ENCODE results near the gene GRIN3A. TPM values are rescaled to one million over a fixed set of nuclear protein-coding genes. Genes with fewer than 3 reads are reported as not detected.

The GRIN3A gene
- total RNA-seq, 5 donors from 2014 or later (not counting 1 experiment from before 2014, with no cell fraction given), result 0.08 TPM; not detected in 4

DNA sequence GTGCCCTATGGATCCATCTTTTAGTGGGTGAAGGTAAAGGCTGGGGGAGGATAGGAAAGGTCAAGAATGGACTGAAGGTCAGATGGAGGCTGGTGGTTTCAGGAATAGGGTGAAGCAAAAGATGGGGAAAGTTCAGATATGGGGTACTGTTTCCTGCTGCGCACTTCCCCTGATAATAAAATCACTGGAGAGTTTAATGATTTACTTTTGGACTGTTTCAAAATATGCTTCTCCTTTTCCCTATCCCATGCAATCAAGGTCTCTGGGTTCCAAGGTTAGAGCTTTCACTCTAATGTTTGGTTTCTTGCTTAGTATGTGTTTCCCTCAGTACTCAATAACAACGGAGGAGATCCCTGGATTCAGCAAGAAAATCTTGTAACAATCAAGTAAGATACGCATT is 132.9 kb downstream of the GRIN3A start:
- Histone ChIP-seq H3K36me3 (ENCODE audit: control insufficient read depth in 2 of 2, extremely low read depth in 1 of 2, insufficient read depth in 1 of 2, low read length in 1 of 2) (no peaks in the 10 kb centered on the region), H3K9me3 (no peaks in the 10 kb centered on the region), H3K27ac (ENCODE audit: low read length) (no peak overlapping the region), H3K27me3 (replicated peaks in 1 of 2; ENCODE audit: control insufficient read depth in 2 of 2, extremely low read depth in 1 of 2, insufficient read depth in 2 of 2, low read length in 1 of 2) (peaks cover 2 to 3% of the 10 kb centered on the region in 2 experiments), H3K4me1 (ENCODE audit: control insufficient read depth in 1 of 2, extremely low read depth in 1 of 2, insufficient read depth in 2 of 2, low read length in 2 of 2) (peaks cover 0 to 5% of the 10 kb centered on the region in 2 experiments), H3K4me3 (ENCODE audit: control insufficient read depth in 1 of 2, extremely low read depth in 1 of 2, low read length in 1 of 2) (no peak overlapping the region)
- Mint-ChIP-seq H3K4me3 (no peak overlapping the region), H3K9me3 (no peaks in the 10 kb centered on the region), H3K36me3 (no peaks in the 10 kb centered on the region), H3K27me3 (peaks cover 6 to 14% of the 10 kb centered on the region in 2 donors), H3K27ac (no peak overlapping the region), H3K4me1 (peaks cover 0 to 5% (median 4%) of the 10 kb centered on the region in 3 donors)
- ChIA-PET POLR2A (no interaction called here), CTCF (no interaction called here)
- WGBS (ENCODE audit: insufficient coverage), result no CpG with 5 or more reads among the region's 3 CpGs
- no peak for DNase-seq
- ATAC-seq (replicated peaks in 1 of 4), result no peak

DNA sequence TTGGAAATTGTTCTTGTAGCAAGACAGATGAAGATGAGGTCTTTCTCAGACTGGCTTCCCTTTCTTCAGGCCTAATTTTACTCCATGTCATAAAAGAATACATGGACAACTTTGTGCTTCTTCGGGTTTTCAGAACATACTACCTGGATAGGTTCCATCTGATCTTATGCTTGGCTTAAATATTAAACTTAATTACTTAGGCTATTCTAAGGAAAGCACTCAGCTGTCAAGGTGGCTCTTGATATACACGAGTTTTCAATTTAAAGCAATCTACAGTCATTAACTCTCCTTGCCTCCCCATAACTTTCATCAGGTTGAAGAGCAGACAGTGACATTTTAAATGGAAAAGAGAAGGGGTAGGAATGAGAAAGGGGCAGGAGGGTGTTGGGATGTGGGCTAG is 134.2 kb downstream of the GRIN3A start:
- ChIA-PET POLR2A (no interaction called here), CTCF (interaction anchor here in 1 of 2 donors (0.7 kb wide), 1 partner anchor 19 kb away, joined by 3 read pairs; no protein-coding TSS in a partner anchor)
- Histone ChIP-seq H3K4me3 (ENCODE audit: control insufficient read depth in 1 of 2, extremely low read depth in 1 of 2, low read length in 1 of 2) (no peak overlapping the region), H3K4me1 (ENCODE audit: control insufficient read depth in 1 of 2, extremely low read depth in 1 of 2, insufficient read depth in 2 of 2, low read length in 2 of 2) (peaks cover 0 to 5% of the 10 kb centered on the region in 2 experiments), H3K27ac (ENCODE audit: low read length) (no peak overlapping the region), H3K27me3 (replicated peaks in 1 of 2; ENCODE audit: control insufficient read depth in 2 of 2, extremely low read depth in 1 of 2, insufficient read depth in 2 of 2, low read length in 1 of 2) (peaks cover 2 to 3% of the 10 kb centered on the region in 2 experiments), H3K36me3 (ENCODE audit: control insufficient read depth in 2 of 2, extremely low read depth in 1 of 2, insufficient read depth in 1 of 2, low read length in 1 of 2) (no peaks in the 10 kb centered on the region), H3K9me3 (no peaks in the 10 kb centered on the region)
- Mint-ChIP-seq H3K9me3 (no peaks in the 10 kb centered on the region), H3K27ac (no peak overlapping the region), H3K27me3 (peaks cover 6 to 18% of the 10 kb centered on the region in 2 donors), H3K4me3 (no peak overlapping the region), H3K4me1 (peaks cover 0 to 5% (median 4%) of the 10 kb centered on the region in 3 donors), H3K36me3 (no peaks in the 10 kb centered on the region)
- DNase-seq (no peak), ATAC-seq (replicated peaks in 1 of 4) (no peak)
- no CpG with 5 or more reads among the region's 2 CpGs for WGBS (ENCODE audit: insufficient coverage)

- H3K4me1 Mint-ChIP-seq, result peaks cover 0 to 5% (median 4%) of the 10 kb centered on the region in 3 donors
- H3K9me3 Mint-ChIP-seq, result no peaks in the 10 kb centered on the region
- Histone ChIP-seq H3K4me1 (ENCODE audit: control insufficient read depth in 1 of 2, extremely low read depth in 1 of 2, insufficient read depth in 2 of 2, low read length in 2 of 2) (peaks cover 0 to 5% of the 10 kb centered on the region in 2 experiments), H3K9me3 (no peaks in the 10 kb centered on the region), H3K27me3 (replicated peaks in 1 of 2; ENCODE audit: control insufficient read depth in 2 of 2, extremely low read depth in 1 of 2, insufficient read depth in 2 of 2, low read length in 1 of 2) (peaks cover 2 to 3% of the 10 kb centered on the region in 2 experiments), H3K27ac (ENCODE audit: low read length) (no peak overlapping the region), H3K36me3 (ENCODE audit: control insufficient read depth in 2 of 2, extremely low read depth in 1 of 2, insufficient read depth in 1 of 2, low read length in 1 of 2) (no peaks in the 10 kb centered on the region), H3K4me3 (ENCODE audit: control insufficient read depth in 1 of 2, extremely low read depth in 1 of 2, low read length in 1 of 2) (no peak overlapping the region)
- H3K27me3 Mint-ChIP-seq, result peaks cover 6 to 10% of the 10 kb centered on the region in 2 donors
- H3K27ac Mint-ChIP-seq, result no peak overlapping the region
- ATAC-seq (replicated peaks in 1 of 4), result peak in 1 of 4 experiments; percentile 45
- POLR2A ChIA-PET, result interaction anchor here in 1 of 2 donors (0.8 kb wide), 1 partner anchor 14 kb away, joined by 4 read pairs; no protein-coding TSS in a partner anchor
- DNase-seq, result peak in 4 of 35 experiments; percentile 2 to 52 (median 10)
- CTCF ChIA-PET, result interaction anchor here in 1 of 2 donors (0.6 to 1.4 kb wide), 7 partner anchors 13 to 125 kb away, joined by 3 to 4 read pairs (median 3); no protein-coding TSS in a partner anchor
- H3K4me3 Mint-ChIP-seq, result peak overlapping the region; percentile 35 to 54 (median 46)
- no peaks in the 10 kb centered on the region for H3K36me3 Mint-ChIP-seq
- WGBS (ENCODE audit: insufficient coverage), result no CpG with 5 or more reads among the region's 11 CpGs
Observed at GRCh38 chr9:101601904-101602765, 136.3 kb downstream of the GRIN3A start.

GRCh38 chr9:101594796-101595195 is 143.7 kb downstream of the GRIN3A start, which contains the start of gene PPP3R2:
Gene PPP3R2 (minus strand): TSS chr9:101594969. CDS start chr9:101594921, 48 bp downstream.
- Histone ChIP-seq H3K4me3 (ENCODE audit: control insufficient read depth in 1 of 2, extremely low read depth in 1 of 2, low read length in 1 of 2) (no peak within 1 kb of the TSS), H3K27ac (ENCODE audit: low read length) (no peak within 1 kb of the TSS), H3K27me3 (replicated peaks in 1 of 2; ENCODE audit: control insufficient read depth in 2 of 2, extremely low read depth in 1 of 2, insufficient read depth in 2 of 2, low read length in 1 of 2) (no peaks in the 10 kb centered on the region), H3K36me3 (ENCODE audit: control insufficient read depth in 2 of 2, extremely low read depth in 1 of 2, insufficient read depth in 1 of 2, low read length in 1 of 2) (no peaks in the 10 kb centered on the region), H3K9me3 (no peaks in the 10 kb centered on the region), H3K4me1 (ENCODE audit: control insufficient read depth in 1 of 2, extremely low read depth in 1 of 2, insufficient read depth in 2 of 2, low read length in 2 of 2) (no peaks in the 10 kb centered on the region)
- no peaks in the 10 kb centered on the region for H3K9me3 Mint-ChIP-seq
- ChIA-PET POLR2A (no interaction called here), CTCF (no interaction called here)
- no peak within 1 kb of the TSS for H3K27ac Mint-ChIP-seq
- H3K27me3 Mint-ChIP-seq, result peaks cover 0 to 3% of the 10 kb centered on the region in 2 donors
- H3K4me3 Mint-ChIP-seq, result no peak within 1 kb of the TSS
- 91% methylated on average over 15 of the region's 19 CpGs for WGBS (ENCODE audit: insufficient coverage)
- no peak for DNase-seq
- H3K4me1 Mint-ChIP-seq, result peaks cover 0 to 2% (median 0%) of the 10 kb centered on the region in 3 donors
- no peak for ATAC-seq (replicated peaks in 1 of 4)
- H3K36me3 Mint-ChIP-seq, result no peaks in the 10 kb centered on the region

- Mint-ChIP-seq H3K9me3 (no peaks in the 10 kb centered on the region), H3K4me1 (peaks cover 0 to 2% (median 0%) of the 10 kb centered on the region in 3 donors), H3K27me3 (peaks cover 0 to 3% of the 10 kb centered on the region in 2 donors), H3K4me3 (no peak overlapping the region), H3K27ac (no peak overlapping the region), H3K36me3 (no peaks in the 10 kb centered on the region)
- Histone ChIP-seq H3K4me1 (ENCODE audit: control insufficient read depth in 1 of 2, extremely low read depth in 1 of 2, insufficient read depth in 2 of 2, low read length in 2 of 2) (no peaks in the 10 kb centered on the region), H3K9me3 (no peaks in the 10 kb centered on the region), H3K27ac (ENCODE audit: low read length) (no peak overlapping the region), H3K27me3 (replicated peaks in 1 of 2; ENCODE audit: control insufficient read depth in 2 of 2, extremely low read depth in 1 of 2, insufficient read depth in 2 of 2, low read length in 1 of 2) (no peaks in the 10 kb centered on the region), H3K4me3 (ENCODE audit: control insufficient read depth in 1 of 2, extremely low read depth in 1 of 2, low read length in 1 of 2) (no peak overlapping the region), H3K36me3 (ENCODE audit: control insufficient read depth in 2 of 2, extremely low read depth in 1 of 2, insufficient read depth in 1 of 2, low read length in 1 of 2) (no peaks in the 10 kb centered on the region)
- no peak for ATAC-seq (replicated peaks in 1 of 4)
- ChIA-PET POLR2A (no interaction called here), CTCF (no interaction called here)
- DNase-seq, result no peak
- WGBS (ENCODE audit: insufficient coverage), result 80% methylated on average over 1 of the region's 2 CpGs
Observed at GRCh38 chr9:101593345-101593744, 145.1 kb downstream of the GRIN3A start.

DNA sequence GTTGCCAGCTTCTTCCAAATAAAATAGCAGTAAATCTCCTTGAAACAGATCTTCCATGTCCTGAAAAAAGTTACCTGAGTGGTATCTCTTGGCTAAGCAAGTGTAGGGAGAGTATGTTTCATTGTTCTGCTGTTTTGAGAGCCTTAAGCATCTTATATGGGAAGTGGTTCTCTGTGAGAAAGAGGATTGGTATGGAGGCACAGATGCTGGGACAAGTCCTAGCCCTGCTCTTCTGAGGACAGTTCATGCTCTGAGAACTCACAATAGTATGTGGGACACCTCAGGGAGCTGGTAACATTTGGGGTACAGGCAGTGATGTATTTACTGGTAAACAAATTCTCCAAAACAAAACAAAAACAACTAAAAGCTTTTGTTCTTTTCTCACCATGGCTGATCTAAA is 145.7 kb downstream of the GRIN3A start:
- H3K27me3 ChIP-seq (replicated peaks in 1 of 2; ENCODE audit: control insufficient read depth in 2 of 2, extremely low read depth in 1 of 2, insufficient read depth in 2 of 2, low read length in 1 of 2), result no peaks in the 10 kb centered on the region
- Mint-ChIP-seq H3K9me3 (no peaks in the 10 kb centered on the region), H3K4me3 (no peak overlapping the region), H3K27ac (no peak overlapping the region), H3K4me1 (peaks cover 0 to 2% (median 0%) of the 10 kb centered on the region in 3 donors), H3K27me3 (peaks cover 0 to 3% of the 10 kb centered on the region in 2 donors), H3K36me3 (no peaks in the 10 kb centered on the region)
- H3K4me3 ChIP-seq (ENCODE audit: control insufficient read depth in 1 of 2, extremely low read depth in 1 of 2, low read length in 1 of 2), result no peak overlapping the region
- H3K27ac ChIP-seq (ENCODE audit: low read length), result no peak overlapping the region
- no peaks in the 10 kb centered on the region for H3K9me3 ChIP-seq
- ChIA-PET CTCF (no interaction called here), POLR2A (no interaction called here)
- ATAC-seq (replicated peaks in 1 of 4), result no peak
- DNase-seq, result no peak
- H3K4me1 ChIP-seq (ENCODE audit: control insufficient read depth in 1 of 2, extremely low read depth in 1 of 2, insufficient read depth in 2 of 2, low read length in 2 of 2), result no peaks in the 10 kb centered on the region
- H3K36me3 ChIP-seq (ENCODE audit: control insufficient read depth in 2 of 2, extremely low read depth in 1 of 2, insufficient read depth in 1 of 2, low read length in 1 of 2), result no peaks in the 10 kb centered on the region
